NAMALWA (cell line): Measurements from ENCODE around the gene PGM3.

ENCODE experiments used
- DNase-seq: peaks from one replicate; pipeline ENCODE4 v3.0.0-alpha.2; 2015; ENCODE audit warnings: low spot score

Gene PGM3

DNA sequence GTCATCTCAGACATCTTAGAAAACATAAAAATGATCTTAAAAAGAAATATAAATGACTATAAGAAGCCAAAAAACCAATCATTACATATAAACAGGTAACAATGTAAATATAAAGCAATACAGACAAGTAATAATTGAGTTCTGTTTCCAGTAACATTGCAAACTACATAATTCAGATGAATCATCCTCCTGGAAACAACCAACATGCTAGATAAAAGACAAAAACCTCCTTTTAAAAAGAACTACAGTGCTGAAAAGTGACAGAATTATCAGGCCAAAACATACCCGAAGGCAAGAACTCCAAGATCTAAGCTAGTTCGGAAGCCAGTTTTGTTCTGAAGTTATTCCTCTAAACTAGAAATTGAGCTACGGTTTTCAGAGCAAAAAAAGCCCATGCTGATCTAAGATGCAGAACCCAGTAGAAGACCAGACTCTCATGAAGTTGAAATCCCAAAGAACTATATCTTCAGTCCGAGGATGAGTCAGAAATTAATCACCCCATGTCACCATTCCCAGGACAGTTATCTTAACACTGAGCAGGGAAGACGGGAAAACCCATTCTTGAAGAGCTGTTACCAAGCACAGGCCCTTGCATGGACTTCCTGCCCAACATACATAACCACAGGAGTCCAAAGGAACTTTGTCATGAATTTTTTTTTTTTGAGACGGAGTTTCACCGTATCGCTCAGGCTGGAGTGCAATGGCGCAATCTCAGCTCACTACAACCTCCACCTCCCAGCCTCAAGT lies 9.8 kb downstream of the PGM3 start:
- DNase-seq, result no peak

DNA sequence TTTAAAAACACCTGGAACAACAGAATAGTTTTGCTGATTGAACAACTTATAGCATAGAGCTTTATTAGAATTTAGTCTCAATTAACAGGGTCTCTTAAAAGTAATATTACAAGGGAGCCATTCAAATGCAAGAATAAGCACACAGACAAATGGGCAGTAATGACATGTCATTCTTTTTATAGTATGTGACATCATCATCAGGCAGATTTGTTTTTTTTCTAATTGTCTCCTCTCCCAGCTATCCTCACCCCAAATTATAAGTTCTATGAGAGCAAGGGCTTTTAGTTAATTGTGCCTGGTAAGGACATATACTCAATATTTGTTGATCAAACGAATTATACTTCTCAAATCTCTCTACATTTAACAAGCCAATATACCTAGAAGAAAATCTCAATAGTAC lies 11.0 kb downstream of the PGM3 start:
- no peak for DNase-seq

DNA sequence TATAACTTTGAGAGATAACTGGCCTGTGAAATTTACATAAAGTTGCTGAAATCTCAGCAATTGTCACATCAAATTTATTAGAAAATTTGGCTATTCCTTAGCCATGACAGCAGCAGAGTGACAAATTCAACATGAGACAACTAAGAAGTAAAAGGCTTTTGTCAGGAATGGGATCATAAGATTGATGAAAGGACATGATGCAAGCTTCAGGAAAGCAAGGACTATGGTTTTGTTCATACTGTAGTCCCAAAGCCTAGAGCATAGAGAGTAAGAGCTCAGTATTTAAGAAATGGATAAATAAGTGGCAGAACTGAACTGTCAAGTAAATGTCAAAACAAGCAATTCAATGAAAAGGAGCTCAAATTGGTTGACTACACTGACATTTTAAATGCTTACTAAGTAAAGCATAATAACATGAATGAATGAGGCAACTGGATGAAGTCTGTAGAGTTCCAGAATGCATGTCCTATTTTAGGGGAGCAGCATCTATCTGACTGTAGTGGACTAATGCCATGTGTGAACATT lies 12.6 kb downstream of the PGM3 start:
- DNase-seq, result no peak

DNA sequence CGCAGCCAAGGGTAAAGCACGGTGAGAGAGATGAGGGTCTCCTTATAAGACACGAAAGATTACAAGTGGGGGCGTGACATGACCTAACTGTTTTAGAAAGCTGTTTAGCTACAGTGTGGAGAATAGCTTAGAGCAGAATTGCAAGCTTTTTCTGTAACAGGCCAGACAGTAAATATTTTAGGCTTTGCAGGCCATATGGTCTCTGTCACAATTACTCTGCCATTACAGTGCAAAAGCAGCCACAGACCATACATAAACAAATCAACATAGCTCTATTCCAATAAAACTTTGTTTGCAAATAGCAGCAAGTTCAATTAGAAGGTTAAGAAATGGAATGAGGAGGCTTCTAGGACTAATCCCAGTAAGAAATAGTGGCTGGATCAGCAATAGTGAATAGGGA lies 16.8 kb downstream of the PGM3 start:
- DNase-seq, result no peak

DNA sequence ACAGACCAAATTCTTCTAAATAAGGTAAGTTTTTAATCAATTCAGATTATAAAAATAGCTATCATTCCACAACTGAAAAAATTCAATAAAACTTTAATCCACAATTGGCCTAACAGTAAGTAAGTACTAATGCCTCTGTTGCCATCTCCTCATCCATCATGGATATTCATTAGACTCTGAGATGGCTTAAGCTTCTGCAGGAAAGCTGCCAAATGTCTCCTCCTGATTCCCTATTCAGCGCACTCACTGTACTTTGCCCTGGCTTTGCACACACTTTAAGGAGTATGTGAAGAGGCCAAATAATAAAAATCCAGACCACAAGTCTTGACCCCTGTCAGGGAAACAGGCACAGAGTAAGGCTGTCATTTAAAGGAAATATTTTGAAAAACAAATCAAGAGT lies 23.6 kb downstream of the PGM3 start:
- DNase-seq, result no peak

DNA sequence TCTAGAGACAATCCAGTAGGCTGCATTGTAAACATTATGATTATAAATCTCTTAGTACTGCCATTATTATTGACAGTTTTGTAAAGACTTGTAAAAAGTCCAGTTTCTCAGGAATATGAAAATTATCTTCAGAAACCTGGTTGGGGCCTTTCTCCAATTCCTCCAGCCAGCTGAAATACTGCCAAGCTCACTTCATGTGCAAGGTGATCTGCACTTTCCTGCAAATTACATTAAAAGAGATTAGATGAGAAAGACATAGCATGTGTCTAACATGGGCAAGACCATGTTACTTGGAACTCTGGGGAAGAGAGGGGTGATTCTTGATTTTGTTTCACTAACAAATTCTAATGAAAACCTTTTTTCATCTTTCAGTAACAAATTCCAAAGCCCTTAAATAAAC lies 24.0 kb downstream of the PGM3 start:
- no peak for DNase-seq

DNA sequence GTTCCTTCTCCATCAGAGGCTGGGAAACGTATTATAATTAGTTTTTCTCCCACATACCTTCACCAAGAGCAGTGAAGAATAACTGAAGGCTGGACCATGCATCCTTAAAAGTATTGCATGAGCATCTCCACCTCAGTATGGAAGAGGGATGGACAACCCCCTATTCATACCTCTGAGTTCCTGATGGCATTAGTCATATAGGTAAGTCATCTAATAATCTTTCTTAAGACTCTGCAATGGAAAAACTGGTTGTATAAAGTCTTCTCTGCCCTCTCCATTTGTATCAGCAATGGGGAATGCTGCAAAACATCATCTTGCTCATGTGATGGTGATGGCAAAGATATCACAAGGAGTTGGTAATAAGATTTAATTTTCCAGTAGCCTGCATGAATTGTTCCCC lies 24.5 kb downstream of the PGM3 start:
- DNase-seq, result no peak

DNA sequence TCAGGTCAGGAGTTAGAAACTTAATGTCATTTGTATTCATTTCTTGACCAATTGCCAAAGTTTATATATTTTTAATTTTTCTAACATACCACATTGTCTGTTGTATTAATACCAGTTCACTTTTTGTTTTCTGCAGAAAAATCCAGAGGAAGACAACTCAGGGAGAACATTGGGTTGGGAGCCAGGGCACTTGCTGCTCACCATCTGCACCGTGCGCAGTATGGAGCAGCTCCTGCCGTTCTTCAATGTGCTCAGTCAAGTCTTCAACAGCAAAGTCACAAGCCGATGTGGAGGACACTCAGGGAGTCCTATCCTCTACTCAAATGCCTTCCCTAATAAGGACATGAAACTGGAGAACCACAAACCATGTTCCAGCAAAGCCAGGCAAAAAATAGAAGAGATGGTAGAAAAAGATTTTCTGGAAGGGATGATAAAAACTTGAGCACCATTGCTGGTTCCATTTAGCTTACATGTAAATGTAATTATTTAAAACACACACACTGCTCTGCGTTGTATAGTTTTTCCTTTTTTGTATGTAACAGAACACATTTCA lies 25.3 kb downstream of the PGM3 start:
- no peak for DNase-seq

DNA sequence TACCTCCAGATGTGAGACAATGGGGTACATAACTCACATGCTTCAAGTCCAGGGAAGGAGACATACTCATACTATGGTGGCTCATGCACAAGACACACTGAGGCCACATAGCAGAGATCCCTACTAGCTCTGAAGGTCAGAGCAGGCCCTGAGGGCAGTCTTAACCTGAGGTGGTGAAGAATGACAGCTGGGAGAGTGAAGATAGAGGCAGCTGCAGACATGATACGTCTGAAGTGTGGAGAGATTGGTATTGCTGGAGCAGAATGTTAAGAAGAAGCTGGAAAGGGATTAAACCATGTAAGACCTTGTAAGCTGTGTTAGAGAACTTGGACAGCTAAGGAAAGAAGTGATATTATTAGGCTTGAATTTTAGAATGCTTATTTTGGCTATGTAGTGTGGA lies 32.9 kb downstream of the PGM3 start:
- DNase-seq, result no peak

DNA sequence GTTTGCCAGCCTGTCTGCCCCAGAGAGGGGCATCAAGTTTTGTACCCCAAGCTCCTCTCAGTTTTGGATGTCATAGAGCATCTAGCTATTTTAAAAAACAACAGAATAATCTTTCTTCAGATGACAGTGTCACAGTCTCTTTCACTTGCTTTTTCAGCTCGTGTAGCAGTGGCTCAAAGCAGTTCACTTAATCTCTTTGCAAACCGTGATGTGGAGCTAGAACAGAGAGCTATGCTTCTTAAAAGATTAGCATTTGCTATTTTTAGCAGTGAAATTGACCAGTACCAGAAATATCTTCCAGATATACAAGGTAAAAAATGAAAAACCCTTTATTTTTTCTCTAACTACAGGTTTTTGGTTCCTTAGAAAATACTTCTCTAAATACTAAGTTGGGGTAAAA lies 37.3 kb downstream of the PGM3 start:
- no peak for DNase-seq

DNA sequence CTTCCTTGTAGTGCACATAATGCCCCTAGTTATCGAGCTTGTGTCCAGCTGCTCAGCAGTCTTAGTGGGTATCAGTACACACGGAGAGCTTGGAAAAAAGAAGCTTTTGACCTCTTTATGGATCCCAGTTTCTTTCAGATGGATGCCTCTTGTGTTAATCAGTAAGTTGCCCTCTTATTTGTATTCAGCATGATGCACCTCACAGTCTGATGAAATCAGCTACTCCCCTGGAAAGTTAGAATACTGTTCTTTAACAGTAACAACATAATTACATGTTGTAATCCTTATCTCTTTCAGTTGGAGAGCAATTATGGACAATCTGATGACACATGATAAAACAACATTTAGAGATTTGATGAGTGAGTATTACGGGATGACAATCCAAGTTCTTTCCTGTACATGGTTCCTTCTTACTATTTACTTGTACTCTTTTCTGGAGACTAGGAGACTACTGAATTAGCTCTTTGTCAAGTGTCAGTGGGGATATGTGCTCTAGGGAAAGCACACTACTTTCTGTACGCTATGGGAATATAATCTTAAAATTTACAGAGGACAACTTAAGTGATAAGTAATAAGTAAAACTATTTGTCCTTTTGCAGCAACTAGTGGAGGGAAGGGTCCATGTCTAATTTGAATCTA lies 39.1 kb downstream of the PGM3 start:
- no peak for DNase-seq

DNA sequence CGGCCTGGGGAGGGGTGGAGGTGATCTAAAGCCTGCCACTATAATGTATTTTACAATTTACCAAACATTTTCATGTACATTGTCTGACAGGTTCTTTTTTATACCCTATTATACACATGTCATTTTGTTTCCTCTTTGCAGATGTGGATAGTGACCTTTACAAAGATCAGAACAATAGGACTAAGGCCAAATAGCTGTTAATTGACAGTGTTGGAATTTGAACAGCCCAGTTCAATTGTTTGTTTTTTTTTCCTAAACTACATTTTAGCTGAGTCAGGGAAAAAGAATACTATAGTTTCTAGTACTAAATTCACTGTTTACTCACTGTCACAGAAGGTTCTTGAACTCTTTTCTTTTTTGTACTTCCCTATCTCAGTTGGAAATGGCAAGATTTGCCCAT lies 40.2 kb downstream of the PGM3 start:
- DNase-seq, result no peak

DNA sequence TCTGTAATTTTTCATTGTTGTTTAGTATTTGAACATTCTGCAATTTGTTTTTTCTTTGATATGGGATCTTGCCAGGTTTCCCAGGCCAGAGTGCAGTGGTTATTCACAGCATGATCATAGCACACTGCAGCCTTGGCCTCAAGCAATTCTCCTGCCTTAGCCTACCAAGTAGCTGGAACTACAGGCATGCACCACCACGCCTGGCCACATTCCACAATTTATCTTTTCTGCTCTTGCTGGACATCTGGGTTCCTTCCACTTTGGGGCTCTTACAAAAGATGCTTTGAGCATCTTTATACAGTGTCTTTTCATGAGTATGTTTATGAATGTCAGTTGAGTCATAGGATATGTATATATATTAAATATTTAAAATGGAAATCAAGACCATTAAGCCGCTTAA lies 42.0 kb downstream of the PGM3 start:
- DNase-seq, result no peak

DNA sequence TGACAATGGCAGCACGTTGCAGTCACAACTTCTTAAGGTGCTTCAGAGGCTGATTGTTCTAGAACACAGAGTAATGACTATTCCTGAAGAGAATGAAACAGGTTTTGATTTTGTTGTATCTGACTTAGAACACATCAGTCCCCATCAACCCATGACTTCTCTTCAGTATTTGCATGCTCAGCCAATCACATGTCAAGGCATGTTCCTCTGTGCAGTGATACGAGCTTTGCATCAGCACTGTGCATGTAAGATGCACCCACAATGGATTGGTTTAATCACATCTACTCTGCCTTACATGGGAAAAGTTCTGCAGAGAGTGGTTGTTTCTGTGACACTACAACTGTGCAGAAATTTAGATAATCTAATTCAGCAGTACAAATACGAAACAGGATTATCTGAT lies 54.3 kb downstream of the PGM3 start:
- no peak for DNase-seq

DNA sequence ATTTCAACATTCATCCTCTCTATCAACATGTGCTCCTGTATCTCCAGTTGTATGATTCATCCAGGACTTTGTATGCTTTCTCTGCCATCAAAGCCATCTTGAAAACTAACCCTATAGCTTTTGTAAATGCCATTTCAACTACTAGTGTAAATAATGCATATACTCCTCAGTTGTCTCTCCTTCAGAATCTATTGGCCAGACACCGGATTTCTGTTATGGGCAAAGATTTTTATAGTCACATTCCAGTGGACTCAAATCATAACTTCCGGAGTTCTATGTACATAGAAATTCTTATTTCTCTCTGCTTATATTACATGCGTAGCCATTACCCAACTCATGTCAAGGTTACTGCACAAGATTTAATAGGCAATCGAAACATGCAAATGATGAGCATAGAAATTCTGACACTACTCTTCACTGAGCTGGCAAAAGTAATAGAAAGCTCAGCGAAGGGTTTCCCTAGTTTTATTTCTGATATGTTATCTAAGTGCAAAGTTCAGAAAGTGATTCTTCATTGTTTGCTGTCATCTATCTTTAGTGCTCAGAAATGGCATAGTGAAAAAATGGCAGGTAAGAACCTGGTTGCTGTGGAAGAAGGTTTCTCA lies 54.8 kb downstream of the PGM3 start:
- no peak for DNase-seq

DNA sequence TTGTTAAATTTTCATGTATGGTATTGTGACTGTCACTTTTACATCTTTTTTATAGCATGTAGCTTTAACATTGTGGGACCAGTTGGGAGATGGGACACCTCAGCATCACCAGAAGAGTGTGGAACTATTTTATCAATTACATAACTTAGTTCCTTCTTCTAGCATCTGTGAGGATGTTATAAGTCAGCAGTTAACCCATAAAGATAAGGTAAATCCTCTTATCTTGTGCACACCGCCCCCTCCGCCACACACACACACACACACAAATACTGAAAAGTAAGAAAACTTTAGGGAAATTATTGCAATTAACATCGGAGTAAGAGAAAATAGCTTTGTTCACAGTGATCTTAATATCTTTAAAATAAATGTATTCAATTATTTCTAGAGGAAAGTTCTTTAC lies 60.9 kb downstream of the PGM3 start:
- DNase-seq, result no peak

DNA sequence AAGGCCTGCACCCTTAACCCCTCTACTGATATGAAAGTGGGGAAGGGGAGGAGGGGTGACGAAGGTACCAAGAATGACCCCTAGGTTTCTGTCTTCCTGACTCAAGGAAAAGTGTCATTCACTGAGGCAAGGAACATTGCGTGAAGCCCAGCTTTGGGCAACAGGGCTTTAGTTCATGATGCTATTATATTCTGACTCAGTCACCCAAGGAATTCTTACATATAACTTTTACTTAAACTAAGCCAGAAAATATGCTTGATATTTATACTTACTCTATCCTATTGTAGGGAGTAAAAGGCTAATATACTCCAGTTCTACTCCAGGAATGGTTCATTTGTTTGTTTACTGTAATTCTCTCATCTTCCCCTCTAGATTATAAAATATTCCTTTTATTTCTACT lies 65.1 kb downstream of the PGM3 start:
- DNase-seq, result no peak

DNA sequence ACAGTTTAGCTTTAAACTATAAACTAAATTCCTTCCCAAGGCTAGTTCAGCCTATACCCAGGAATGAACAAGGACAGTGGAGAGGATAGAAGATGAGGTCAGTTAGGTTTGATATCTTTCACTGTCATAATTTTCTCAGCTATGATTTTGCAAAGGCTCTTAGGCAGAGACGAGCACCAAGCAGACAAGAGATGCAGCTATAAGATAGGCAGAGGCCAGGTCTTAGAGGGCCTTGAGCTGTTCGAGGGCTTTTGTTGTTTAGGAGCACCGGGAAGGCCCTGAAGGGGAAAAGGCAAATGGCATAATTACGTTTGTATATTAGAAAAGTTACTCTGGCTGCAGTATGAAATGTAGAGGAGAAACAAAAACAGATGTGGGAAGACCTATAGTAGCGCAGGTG lies 65.8 kb downstream of the PGM3 start:
- DNase-seq, result no peak

DNA sequence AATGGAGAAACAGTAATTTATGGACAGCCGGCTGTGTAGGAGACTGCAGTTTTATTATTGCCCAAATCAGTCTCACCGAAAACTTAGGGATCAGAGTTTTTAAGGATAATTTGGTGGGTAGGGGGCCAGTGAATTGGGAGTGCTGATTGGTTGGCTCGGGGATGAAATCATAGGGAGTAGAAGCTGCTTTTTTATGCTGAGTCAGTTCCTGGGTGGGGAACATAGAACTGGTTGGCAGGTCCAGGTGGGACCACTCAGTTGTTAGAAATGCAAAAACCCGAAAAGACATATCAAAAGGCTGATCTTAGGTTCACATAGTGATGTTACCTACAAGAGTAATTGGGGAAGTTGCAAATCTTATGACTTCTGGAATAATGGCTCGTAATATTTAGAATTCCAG lies 66.3 kb downstream of the PGM3 start:
- no peak for DNase-seq

DNA sequence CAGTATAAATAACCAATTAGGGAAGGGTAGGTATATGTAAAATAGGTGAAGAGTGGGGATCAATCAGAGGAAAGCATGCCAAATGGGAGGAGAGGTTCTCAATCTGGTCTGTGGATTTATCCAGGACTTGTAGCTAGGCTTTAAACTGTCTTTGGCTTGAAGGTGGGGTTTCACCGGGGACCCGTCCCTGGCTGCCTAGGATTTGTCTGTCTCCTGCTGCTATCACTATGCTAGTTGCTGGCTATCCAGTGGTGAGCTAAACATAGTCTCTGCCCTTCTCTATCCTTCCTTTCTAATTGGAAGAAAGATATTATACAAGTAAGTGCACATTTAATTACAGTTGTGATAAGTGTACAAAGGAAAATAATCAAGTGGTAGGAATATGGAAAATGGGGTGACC lies 66.8 kb downstream of the PGM3 start:
- no peak for DNase-seq

DNA sequence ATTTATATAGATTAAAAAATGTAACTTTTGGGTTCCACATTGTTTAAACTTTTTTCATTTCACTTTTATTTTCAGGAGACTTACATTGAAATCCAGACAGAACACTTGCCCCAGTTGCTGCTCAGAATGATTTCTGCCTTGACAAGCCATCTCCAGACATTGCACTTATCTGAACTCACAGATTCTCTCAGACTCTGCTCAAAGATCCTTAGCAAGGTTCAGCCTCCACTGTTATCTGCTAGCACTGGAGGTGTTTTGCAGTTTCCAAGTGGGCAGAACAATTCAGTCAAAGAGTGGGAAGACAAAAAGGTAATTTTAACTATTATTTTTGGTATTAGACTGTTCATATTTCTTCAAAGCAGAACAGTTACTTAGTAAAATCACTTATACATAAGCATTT lies 67.6 kb downstream of the PGM3 start:
- DNase-seq, result no peak

DNA sequence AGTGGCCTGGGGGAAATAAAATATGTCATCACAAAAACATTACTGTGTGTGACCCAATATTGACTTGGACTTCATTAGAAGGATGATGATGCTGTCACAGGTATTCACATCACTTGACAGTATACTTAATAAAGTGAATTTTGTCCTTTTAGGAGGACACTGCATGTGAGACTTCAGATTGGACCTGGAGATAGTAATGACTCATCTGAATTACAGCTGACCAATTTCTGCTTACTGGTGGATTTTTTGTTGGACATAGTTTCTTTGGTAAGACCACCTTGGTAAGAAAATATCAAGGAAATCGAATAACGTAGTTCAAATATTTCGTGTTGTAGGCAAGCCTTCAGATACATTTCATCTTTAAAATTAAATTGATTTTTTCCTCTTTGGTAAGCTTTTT lies 68.5 kb downstream of the PGM3 start:
- no peak for DNase-seq

DNA sequence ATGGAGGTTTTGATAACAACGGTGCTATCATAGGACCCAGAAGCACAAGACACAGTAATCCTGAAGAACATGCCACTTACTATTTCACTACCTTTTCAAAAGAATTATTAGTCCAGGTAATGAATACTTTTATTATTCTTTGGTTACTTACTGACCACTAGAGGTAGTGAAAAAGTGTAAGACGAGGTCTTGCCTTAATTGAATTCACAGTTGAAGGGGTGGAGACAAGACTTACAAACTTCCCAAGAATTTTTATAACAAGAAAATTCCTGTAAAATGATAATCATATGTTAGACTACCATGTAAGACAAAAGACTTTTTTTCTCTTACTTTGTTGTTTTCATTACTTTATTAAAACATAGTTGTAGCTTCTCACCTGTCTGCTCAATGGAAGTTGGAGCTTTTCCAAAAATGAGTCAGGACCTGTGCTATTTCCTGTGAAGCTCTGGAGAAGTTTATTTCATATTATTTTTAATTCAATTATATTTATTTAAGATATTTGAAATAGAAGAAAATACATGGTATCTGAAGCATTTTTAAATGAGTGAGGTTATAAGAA lies 73.2 kb downstream of the PGM3 start:
- DNase-seq, result no peak
